Heart left ventricle (tissue), 13 donors: ENCODE results near the gene NDEL1.

ENCODE experiments used
- CTCF ChIP-seq, 12 donors: fragments of 200-600 bp; sonication (generic) in 4 of 12; IDR thresholded peaks; one replicate each; pipeline versions ENCODE4 v1.5.0 to v1.8.0; 2018 to 2022; ENCODE audit warnings: antibody characterized with exemption in 12 of 12, mild to moderate bottlenecking in 5 of 12
- POLR2A ChIP-seq, 2 donors: fragments of 450-650 bp; IDR thresholded peaks; one replicate each; pipeline ENCODE4 v1.6.1; 2017; ENCODE audit warnings: antibody characterized with exemption in 2 of 2, mild to moderate bottlenecking in 2 of 2, moderate library complexity in 2 of 2
- donor health status: ischemic (EF 13 %, LVEDD 7.1; RV severe dilation, severe dysfunction).
- donor health status: DM: no; HTN: yes; CAD: no.
- donor health status: DM: no; HTN: no; CAD: no.
- donor health status: ischemic (EF 25% LVEDD 6.9; RV normal size, moderate dysfunction).
- donor health status: ischemic (EF 25% LVEDD 5.7; RV mildly dilated, moderate dysfunction).
- donor health status: ischemic (EF 35%, LVEDD 5.7; RV mildly dilated, moderate dysfunction).
- donor health status: nonischemic (EF 11% LVEDD 7.7; RV severe dilation, severe dysfunction).
- donor health status: DM: yes; HTN: yes; CAD: no.
- donor health status: PGD.
- donor health status: ischemic (EF 29% LVEDD 5.4; RV normal size, mild dysfunction).
- donor health status: nonischemic (EF 23%, LVEDD 6.1; RV moderate dilation, normal function).

DNA sequence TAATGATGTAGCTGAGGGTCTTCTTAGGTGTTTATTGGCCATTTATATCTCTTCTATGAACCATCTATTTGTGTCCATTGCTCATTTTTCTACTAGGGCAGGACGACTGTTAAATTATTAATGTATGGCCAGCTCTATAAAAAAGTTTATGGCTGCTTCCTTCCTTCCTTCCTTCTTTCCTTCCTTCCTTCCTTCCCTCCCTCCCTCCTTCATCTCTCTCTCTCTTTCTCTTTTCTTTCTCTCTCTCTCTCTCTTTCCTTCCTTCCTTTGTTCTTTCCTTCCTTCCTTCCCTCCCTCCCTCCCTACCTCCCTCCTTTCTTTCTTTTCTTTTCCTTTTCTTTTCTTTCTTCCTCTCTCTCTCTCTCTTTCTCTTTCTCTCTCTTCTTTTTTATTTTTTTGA, 17.2 kb upstream of the NDEL1 start:
- TF ChIP-seq POLR2A (IDR thresholded peaks at IDR 0.05) (no peak), CTCF (IDR thresholded peaks at IDR 0.05) (no peak)
